Pons (tissue), 1 donor: ENCODE data around the gene NOD2.

Experiments used
- DNase-seq: peaks from one replicate; pipeline ENCODE4 v3.0.0-alpha.2; 2016; ENCODE audit warnings: low spot score

The NOD2 gene

DNA sequence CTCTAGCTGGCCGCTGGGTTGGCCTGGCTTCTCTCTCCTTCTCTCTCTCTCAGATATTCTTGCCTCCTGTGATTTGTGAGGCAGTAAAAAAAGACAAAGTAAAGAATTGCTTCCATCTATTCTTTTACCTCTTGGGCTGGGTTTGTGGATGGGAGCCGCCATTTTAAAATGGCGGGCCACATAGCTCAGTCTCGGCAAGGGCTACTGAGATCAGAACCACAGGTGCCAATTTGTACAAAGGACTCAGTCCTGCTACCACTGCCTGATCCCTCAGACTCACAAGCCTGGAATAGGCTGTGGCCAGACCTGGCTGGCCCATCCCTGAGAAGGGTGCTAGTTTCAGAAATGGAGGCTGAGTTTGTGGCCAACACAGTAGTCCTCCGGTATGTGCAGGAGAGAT lies 24.1 kb downstream of the NOD2 start:
- DNase-seq = no peak

DNA sequence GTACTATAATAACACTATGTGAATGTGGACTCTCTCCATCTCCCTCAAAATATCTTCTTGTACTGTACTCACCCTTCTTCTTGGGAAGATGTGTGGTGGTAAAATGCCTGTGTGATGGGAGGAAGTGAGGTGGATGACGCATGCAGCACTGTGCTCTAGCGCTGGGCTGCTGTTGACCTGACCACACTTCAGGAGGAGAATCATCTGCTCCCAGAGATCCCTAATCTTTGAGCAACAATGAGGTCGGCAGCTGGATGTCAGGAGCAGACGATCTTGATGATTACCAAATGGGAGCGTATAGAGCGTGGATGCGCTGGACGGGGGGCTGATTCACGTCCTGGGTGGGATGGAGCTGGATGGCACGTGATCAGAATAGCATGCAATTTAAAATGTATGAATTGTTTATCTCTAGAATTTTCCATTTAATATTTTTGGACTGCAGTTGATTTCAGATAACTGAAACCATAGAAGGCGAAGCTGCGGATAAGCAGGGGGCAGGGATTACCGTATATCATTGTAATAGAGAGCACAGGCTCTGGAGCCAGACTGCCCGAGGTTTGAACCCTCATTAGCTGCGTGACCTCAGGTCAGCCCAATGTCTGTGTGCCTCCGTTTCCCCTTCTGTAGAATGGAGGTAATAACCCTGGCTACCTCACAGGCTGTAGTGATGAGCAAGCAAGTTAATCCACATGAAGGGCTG lies 24.8 kb downstream of the NOD2 start:
- DNase-seq = no peak

DNA sequence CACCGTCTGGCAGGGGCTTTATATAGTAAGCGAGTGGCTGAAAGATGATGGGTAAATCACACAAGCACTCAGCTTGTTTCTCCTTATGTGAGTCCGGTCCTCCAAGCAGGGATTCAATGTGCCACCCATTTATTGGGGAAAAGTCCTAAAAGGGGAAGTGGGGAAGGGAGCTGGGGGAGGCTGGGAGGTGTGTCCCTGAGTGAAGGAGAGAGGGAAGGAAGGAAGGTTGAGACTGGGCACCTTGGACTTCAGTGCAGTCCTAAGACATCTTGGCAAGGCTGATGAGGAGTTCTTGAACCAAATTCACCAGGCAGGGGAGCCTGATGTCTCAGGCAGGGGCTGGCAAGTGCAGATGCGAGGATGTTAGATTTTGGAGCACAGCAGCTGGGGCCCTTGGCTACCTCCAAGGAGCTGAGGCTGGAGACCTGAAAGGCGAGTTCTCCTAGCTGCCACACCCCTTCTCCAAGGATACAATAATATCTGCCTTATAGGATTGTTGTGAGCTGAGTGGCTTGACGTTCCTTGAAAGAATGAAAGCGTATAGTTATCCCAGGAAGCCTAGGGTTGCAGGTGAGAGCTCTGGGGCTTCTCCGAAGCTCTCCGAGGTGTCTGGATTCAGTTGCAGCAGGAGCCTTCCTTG lies 25.5 kb downstream of the NOD2 start:
- DNase-seq = no peak

DNA sequence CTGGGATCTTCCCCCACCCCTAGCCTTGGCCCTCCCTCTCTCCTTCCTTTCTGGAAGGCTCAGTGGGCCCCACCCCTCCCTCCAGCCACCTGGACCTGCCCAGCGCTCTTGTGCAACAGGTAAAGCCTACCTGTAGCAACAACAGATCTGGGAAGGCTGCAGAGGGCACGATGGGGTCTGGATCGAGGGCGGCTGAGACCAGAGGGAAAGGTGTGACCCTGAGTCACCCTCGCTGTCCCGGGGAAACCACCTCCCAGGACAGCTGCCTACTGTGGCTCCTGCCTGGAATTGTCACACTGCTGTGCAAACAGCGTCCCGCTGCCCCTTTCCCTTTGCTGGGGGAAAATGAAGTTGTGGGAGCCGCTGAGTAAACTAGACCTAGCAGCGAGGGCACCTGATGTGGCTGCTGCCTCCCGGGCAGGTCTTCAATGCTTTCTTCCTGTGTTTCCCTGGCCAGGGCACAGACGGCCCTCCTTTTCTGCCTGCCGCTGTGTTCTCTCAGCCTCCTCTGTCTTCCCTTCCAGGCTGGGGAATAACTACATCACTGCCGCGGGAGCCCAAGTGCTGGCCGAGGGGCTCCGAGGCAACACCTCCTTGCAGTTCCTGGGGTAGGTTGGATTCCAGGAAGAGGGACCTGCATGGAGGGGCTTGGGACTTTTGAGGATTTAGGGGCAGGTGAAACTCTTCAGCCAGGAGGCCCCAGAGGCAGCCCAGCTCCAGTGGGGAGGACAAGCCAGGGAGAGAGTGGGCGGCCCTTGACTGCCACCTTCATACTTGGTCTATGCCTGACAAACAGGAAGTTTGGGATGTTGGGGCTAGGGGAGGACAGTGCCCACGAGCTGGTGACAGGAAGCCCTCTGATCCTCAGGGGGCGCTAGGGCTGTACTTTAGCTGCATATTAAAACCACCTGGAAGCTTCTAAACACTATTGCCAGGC lies 26.3 kb downstream of the NOD2 start:
- no peak for DNase-seq

DNA sequence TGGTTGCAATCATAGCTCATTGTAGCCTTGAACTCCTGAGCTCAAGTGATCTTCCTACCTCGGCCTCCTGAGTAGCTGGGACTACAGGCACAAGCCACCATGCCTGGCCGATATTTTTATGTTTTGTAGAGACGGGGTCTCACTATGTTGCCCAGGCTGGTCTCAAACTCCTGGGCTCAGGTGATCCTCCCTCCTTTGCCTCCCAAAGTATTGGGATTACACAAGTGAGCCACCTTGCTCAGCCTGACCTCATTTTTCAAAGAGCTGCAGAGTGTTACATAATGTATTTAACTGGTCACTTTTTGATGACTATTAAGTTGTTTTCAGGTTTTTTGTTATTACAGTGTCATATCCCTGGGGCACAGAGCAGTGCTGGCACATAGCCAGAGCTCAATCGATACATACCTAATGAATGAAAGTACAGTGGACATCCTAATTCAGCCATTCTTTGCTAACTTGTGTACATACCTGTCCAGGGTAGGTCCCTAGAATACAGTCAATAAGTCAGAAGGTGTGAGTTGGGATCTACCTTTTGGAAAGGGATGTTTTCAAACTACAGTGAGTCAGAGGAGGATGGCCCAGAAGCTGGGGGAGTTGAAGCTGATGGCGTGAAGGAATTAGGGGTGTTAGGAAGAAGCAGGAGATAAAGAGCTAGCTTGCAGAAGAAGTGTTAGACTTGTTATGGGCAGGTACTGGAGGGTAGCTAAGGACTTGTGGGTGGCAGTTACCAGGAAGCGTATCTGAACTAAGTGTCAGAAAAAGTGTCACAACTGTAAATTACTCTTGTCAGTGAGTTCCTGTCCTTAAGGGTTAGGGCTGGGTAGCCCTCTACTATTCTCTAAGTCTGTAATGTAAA lies 28.4 kb downstream of the NOD2 start:
- no peak for DNase-seq

DNA sequence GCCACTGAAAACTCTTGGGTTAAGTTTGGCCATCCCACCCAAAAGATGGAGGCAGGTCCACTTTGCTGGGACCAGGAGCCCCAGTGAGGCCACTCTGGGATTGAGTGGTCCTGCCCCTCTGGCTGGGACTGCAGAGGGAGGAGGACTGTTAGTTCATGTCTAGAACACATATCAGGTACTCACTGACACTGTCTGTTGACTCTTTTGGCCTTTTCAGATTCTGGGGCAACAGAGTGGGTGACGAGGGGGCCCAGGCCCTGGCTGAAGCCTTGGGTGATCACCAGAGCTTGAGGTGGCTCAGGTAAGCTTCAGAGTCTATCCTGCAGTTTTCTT lies 29.0 kb downstream of the NOD2 start:
- DNase-seq = no peak

DNA sequence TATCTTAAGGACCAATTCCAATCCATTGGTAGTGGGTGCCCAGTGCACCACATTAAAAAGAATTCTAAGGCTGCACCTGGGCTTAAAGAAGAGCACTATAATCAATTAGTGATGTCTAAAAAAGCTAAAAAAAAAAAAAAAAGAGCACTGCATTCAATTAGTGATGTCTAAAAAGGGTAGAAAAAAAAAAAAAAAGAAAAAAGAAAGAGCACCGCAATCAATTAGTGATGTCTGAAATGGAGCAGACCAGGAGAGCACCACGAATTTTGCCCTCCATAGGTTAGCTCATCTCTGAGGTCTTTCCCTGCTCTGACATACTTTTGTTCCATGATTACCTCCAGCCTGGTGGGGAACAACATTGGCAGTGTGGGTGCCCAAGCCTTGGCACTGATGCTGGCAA lies 29.6 kb downstream of the NOD2 start:
- DNase-seq = no peak

DNA sequence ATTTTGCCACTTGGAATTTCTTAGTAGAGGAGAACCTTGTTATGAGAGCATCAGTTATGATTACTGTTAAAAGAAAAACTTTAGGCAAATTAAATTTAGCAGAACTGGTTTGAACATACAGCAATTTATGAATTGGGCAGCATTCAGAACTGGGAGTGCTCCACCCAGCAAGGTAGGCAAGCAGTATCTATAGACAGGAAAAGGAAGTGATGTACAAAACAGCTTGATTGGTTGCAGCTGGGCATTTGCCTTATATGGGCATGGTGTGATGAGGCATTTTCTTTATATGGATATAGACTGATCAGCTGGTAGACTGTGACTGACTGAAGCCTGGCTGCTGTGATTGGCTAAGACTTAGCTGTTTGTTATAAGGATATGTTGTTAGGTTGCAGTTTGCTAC lies 30.9 kb downstream of the NOD2 start:
- no peak for DNase-seq

DNA sequence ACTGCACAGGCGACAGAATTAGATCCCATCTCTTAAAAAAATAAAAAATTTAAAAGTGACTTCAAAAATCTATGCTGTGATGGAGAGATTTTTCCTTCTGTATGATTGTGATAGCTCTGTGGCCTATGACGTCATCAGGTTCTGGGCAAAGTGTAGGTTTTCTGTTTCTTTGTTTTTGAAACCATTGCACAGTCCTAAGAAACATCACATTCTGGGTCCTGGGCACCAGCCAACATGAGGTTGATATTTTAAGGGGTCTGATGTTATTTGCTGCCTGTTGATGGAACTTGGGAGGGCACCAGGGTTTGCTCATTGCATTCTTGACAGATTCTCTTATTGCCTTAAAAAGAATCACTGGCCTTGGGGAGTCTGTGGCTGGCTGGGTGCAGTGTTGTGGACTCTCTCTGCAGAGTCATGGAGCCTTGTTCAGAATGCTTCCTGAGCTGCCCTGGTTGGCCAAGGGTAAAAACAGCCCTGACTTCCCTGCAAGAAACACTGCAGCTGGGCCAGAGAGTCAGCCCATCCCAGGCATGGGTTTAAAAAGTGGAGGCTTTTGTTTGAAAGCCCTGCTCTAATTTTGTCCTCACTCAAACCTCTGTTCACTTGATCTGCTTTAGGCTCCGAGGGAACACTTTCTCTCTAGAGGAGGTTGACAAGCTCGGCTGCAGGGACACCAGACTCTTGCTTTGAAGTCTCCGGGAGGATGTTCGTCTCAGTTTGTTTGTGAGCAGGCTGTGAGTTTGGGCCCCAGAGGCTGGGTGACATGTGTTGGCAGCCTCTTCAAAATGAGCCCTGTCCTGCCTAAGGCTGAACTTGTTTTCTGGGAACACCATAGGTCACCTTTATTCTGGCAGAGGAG lies 38.0 kb downstream of the NOD2 start:
- no peak for DNase-seq

DNA sequence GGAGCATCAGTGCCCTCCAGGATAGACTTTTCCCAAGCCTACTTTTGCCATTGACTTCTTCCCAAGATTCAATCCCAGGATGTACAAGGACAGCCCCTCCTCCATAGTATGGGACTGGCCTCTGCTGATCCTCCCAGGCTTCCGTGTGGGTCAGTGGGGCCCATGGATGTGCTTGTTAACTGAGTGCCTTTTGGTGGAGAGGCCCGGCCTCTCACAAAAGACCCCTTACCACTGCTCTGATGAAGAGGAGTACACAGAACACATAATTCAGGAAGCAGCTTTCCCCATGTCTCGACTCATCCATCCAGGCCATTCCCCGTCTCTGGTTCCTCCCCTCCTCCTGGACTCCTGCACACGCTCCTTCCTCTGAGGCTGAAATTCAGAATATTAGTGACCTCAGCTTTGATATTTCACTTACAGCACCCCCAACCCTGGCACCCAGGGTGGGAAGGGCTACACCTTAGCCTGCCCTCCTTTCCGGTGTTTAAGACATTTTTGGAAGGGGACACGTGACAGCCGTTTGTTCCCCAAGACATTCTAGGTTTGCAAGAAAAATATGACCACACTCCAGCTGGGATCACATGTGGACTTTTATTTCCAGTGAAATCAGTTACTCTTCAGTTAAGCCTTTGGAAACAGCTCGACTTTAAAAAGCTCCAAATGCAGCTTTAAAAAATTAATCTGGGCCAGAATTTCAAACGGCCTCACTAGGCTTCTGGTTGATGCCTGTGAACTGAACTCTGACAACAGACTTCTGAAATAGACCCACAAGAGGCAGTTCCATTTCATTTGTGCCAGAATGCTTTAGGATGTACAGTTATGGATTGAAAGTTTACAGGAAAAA lies 38.8 kb downstream of the NOD2 start:
- no peak for DNase-seq

DNA sequence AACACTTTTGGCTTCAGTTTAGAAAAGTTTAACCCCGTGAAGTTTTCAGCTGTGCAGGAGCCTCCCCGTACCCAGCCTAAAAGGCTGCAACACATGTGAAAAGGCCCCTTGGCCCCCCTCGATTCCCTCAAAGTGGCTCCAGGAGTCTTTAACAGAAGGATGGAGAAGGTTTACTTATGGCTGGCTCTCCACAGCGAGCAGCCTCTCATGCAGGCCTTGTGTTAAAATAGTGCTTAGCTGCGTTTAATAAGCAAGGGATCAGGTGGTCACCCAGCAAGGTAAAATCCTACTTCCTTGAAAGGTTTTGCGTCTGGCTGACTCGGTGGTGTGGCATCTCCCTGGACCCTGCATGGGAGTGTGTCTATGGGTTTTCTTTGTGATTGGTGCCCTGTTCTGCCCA lies 40.1 kb downstream of the NOD2 start:
- no peak for DNase-seq

DNA sequence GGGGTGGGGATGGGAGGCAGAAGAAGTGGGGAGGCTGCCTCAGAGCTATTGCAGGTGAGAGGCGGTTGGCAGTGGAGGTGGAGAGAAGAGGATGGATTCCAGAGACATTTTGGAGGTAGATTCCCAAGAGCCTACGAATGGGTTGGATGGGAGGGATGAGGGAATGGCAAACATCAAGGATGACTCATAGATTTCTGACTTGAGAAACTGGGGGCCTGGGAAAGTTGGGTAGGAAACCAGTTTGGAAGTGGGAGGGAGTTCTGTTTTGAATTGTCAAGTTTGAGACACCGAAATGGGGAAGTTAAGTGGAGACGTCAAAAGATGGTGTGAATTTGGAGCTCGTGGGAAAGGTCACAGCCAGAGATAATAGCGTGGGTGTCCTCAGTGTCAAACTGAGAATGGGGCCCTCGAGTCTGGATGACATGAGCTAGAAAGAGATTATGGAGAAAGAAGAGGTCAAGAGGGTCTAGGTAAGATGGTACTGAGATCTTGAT lies 42.3 kb downstream of the NOD2 start:
- peak; percentile 22 for DNase-seq

DNA sequence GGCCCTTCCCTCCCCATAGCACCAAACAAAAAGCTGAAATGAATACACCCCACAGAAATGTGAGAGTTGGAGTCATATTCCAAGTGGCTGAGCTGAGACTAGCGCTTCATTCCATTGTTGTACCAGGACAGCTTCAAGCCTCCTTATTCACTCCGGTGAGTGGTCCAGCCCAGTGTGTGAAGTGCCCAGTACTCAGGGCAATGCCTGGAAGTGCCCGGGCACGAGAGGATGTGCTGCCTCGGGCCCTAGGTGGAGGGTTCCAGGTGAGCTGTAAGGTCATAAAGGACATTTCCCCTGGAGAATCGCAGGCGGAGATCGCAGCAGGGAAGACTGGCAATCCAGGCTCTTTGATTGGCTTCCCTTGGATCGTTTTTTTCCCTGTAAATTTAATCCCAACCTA lies 43.0 kb downstream of the NOD2 start:
- DNase-seq = no peak

DNA sequence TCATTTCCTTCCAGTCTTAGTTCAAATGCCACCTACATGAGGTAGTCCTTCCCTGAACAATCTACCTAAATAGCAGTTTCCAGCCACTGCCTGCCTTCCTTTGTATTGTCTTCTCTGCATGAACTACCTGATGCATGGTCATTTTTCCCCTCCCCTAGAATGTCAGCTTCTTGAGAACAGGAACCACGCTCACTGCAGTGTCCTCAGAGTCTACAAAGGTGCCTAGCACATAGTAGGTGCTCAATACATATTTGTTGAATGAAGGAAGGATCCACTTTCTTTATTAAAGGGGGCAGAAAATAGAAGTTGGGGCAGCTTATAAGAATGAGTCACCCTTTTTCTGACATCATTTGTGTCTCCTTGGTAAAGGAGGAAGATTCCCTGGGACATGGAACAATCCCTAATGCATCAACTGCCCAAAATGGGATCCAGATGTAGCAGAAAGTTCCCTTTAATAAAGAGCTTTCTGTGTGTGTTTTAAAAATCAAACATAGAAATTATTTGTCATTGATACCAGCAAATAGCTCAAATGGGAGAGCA lies 44.1 kb downstream of the NOD2 start:
- DNase-seq = no peak

DNA sequence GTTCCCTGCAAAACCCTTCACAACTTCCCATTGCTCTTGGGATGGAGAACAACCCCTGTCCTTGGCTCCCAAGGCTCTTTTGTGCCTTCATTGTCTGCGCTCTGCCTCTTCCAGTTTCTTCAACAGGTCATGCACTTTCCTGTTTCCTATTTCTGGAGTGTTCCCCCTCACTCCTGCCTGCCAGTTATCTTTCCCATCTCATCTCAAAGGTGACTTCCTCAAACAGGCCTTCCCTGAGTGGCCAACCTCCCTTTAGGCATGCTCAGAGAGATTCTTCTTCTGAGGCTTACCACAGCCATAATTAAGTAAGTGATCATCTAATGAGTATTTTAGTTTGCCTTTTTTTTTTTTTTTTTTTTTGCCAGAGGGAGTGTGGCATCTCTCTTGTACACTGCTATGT lies 45.6 kb downstream of the NOD2 start:
- DNase-seq = no peak

DNA sequence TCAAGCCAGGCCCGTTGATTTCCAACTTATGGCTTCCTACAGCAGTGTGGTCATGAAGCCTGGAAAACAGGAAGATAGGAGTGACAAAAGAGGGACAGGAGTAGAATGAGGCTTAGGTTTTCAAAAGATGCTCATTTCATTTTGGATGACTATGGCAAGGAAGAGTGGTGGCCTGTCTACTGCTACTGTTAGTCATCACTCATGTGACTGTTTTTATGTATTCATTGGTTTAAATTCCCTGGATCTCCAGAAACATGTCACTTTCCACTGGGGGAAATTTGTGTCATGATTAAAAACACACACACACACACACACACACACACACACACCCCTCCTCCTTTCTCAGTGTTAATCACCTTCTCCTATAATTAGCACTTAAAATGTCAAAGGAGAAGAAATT lies 47.3 kb downstream of the NOD2 start:
- DNase-seq = no peak

DNA sequence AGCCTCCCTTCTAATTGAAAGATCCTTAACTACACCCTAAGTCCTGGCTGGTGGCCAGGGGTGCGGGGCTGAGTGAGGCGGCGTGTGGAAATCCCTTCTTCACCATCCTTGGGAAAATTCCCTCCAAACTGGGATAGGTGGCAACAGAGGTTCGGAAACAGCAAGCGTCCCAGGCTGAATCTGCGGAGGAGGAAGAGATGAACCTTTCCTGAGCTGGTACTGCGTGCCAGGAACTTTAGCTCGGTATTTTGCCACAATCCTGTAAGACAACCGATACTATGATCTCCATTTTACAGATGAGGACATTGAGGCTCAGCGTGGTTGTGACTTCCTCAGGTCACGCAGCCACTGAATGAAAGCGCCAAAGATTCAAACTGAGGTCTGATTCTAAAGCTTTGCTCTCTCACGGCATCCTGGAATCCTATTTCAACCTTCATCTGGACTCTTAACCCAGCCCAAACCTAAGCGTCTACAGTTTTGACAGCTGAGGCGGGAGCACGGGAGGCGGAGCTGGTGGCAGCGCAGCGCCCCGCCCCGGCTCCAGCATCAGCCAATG lies 47.9 kb downstream of the NOD2 start:
- no peak for DNase-seq

DNA sequence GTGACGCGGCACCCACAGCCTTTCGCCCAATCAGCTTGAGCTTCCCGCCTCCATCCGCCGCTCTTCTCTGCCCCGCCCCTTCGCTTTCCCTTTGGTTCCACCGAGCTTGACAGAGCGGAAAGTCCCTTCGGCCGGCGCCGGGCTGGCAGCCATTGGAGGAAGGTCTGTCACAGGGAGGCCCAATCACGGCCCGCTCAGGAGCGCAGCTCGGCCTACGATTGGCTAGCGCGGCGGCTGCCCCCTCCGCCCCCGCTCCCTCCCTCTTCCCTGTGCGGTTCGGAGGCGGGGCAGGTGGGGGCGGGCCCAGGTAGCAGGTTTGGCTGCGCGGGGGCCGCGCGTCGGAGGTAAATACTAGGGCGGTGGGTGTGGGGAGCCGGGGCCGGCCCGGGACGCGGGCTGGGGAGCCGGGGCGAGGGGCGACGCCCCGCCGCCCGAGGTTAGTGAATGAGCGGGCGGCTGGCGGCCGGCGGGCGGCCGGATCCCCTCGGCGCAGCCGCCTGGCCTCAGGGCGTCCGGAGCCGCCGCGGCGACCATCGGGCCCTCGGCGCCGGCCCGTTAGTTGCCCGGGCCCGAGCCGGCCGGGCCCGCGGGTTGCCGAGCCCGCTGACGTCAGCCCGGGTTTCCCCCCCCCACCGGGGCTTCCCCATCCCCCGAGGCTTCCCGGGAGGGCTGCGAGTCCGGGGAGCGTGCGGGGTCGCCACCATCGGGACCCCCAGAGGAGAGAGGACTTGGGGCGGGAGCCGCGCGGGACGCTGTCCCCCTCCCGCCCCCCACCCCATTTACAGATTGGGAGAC lies 48.6 kb downstream of the NOD2 start, which contains the start of gene CYLD:
Gene CYLD, plus strand, starts transcription at position 306 of the 795 bp plus-strand sequence. CDS start 7,613 bp downstream, outside the sequence.
- DNase-seq = peak; percentile 100
